Endothelial cell of umbilical vein (primary cell): Measurements from ENCODE around the gene AIF1.

Experiments
- CTCF ChIP-seq, 2 donors: IDR thresholded peaks; 1 replicate in 1 of 2; 2 replicates in 1 of 2; pipeline ENCODE4 v1.5.1; 2011; ENCODE audit warnings: low read length in 2 of 2, mild to moderate bottlenecking in 2 of 2, moderate library complexity in 2 of 2, control low read depth in 1 of 2, inconsistent platforms in 1 of 2, low read depth in 1 of 2; ENCODE audit not compliant: insufficient read depth in 1 of 2; ENCODE audit errors: extremely low read depth in 1 of 2
- EZH2 ChIP-seq: IDR thresholded peaks from 2 replicates; pipeline ENCODE4 v1.6.1; 2012; ENCODE audit warnings: borderline replicate concordance, low read depth, mild to moderate bottlenecking, moderate library complexity, low read length, inconsistent platforms; ENCODE audit not compliant: severe bottlenecking
- FOS ChIP-seq: IDR thresholded peaks from 2 replicates; pipeline ENCODE4 v1.6.1; 2011; ENCODE audit warnings: mild to moderate bottlenecking, low read length, moderate library complexity, borderline replicate concordance; ENCODE audit not compliant: insufficient read depth
- GATA2 ChIP-seq: IDR thresholded peaks from 2 replicates; pipeline ENCODE4 v1.7.0; 2011; ENCODE audit warnings: low read depth, mild to moderate bottlenecking, moderate library complexity, mixed read lengths, low read length; ENCODE audit not compliant: insufficient read length, insufficient read depth
- JUN ChIP-seq: IDR thresholded peaks from 2 replicates; pipeline ENCODE4 v1.6.1; 2011; ENCODE audit warnings: borderline replicate concordance, low read depth; ENCODE audit not compliant: insufficient read length, insufficient read depth
- POLR2A ChIP-seq: IDR thresholded peaks from 2 replicates; pipeline ENCODE4 v1.6.1; 2012; ENCODE audit warnings: low read depth, mild to moderate bottlenecking, control low read depth, low read length
- POLR2AphosphoS5 ChIP-seq: IDR thresholded peaks from 2 replicates; pipeline ENCODE4 v1.6.1; 2012; ENCODE audit warnings: low read depth, mild to moderate bottlenecking, control low read depth, low read length, moderate library complexity; ENCODE audit not compliant: insufficient read depth

- TF ChIP-seq POLR2A (no peak), EZH2 (no peak), CTCF (IDR thresholded peaks at IDR 0.05; ENCODE audit: extremely low read depth in 1 of 2, insufficient read depth in 1 of 2, low read depth in 1 of 2, low read length in 2 of 2) (no peak), POLR2AphosphoS5 (no peak), JUN (no peak), GATA2 (no peak), FOS (no peak)
Observed at GRCh38 chr6:31631681-31632278, 16.7 kb downstream of the AIF1 start.
